ENCODE measurements around the gene CPZ. TPM values are rescaled to one million over a fixed set of nuclear protein-coding genes. Genes with fewer than 3 reads are reported as not detected.

Gene CPZ
- total RNA-seq, 1 experiment from 2014 or later: 37.3 TPM

DNA sequence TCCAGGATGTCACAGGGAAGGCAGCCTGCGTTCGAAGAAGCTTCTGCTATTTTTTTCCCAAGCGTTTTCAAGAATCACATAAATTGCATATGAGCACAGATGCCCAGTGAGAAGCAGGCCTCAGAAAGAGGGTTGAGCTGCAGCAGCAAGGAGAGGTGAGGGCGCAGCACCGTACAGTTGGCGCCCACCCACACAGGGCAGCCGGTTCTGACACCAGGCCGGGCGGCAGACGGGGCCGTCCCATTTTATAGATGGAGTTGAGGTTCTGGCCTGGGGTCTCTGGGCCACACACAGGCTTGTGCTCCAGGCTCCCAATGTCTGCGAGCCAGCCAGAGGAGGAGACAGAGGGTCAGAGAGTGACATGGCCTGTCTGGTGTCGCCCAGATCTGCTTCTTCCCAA is 22.8 kb downstream of the CPZ start:
- Histone ChIP-seq H3K79me2 (ENCODE audit: insufficient read depth, low read length) (no peaks in the 10 kb centered on the region), H2BK15ac (ENCODE audit: low read depth, low read length) (no peak overlapping the region), H3K4ac (ENCODE audit: low read depth, low read length) (no peak overlapping the region), H2BK12ac (ENCODE audit: insufficient read length, low read depth, low read length) (no peak overlapping the region), H3K56ac (ENCODE audit: insufficient read length, low read depth, low read length) (no peak overlapping the region), H2AK5ac (ENCODE audit: insufficient read length, low read length) (no peak overlapping the region), H3K23ac (ENCODE audit: insufficient read length, low read depth, low read length) (no peak overlapping the region), H3K79me1 (ENCODE audit: insufficient read depth, low read depth, low read length, poor library complexity, severe bottlenecking) (no peaks in the 10 kb centered on the region), H2AFZ (ENCODE audit: low read length) (no peak overlapping the region), H2BK5ac (ENCODE audit: insufficient read length, low read length) (no peak overlapping the region), H3K9ac (ENCODE audit: extremely low read depth, insufficient read length, low read length) (no peak overlapping the region), H3K27ac (ENCODE audit: insufficient read length, low read depth, low read length) (no peak overlapping the region), H3K18ac (ENCODE audit: insufficient read length, low read depth, low read length) (no peak overlapping the region), H4K20me1 (ENCODE audit: control insufficient read depth, insufficient read depth, insufficient read length) (no peaks in the 10 kb centered on the region), H4K91ac (ENCODE audit: insufficient read length, low read depth, low read length) (no peak overlapping the region), H2BK120ac (ENCODE audit: low read depth, low read length, poor library complexity, severe bottlenecking) (no peak overlapping the region), H3K4me1 (ENCODE audit: insufficient read depth, low read length) (no peaks in the 10 kb centered on the region), H4K8ac (replicated peaks; ENCODE audit: insufficient read length, low read depth, low read length) (no peak overlapping the region), H4K5ac (ENCODE audit: insufficient read length, low read depth, low read length) (no peak overlapping the region), H3K23me2 (ENCODE audit: insufficient read length, low read depth, low read length, poor library complexity, severe bottlenecking) (no peaks in the 10 kb centered on the region), H3T11ph (ENCODE audit: low read length) (no peak overlapping the region), H3K27me3 (ENCODE audit: insufficient read depth, low read length) (no peaks in the 10 kb centered on the region), H3K9me3 (ENCODE audit: control insufficient read depth, low read depth, low read length) (no peaks in the 10 kb centered on the region), H2BK20ac (ENCODE audit: low read depth, low read length, poor library complexity, severe bottlenecking) (no peak overlapping the region), H3K14ac (ENCODE audit: insufficient read depth, low read length) (no peak overlapping the region), H3K4me2 (ENCODE audit: insufficient read depth, insufficient read length, low read length) (no peak overlapping the region)
- TF ChIP-seq CTCF (conservative IDR thresholded peaks at IDR 0.05): no peak
- WGBS (ENCODE audit: extremely low coverage, insufficient read length, low lambda C conversion rate): no CpG with 5 or more reads among the region's 13 CpGs
- no peaks in the 10 kb centered on the region for H3K9me3 Mint-ChIP-seq
- H3K4me1 Mint-ChIP-seq: no peaks in the 10 kb centered on the region; a peak in 1 of 4 replicates
- H3K36me3 Mint-ChIP-seq (ENCODE audit: insufficient read depth in 1 of 3, low read depth in 3 of 3): peaks cover 0 to 68% (median 59%) of the 10 kb centered on the region in 3 experiments; a peak in 5 of 7 replicates
- H3K27ac Mint-ChIP-seq: 0 out of 7 replicates have a peak overlapping the region, but pooled peaks of 1 of the 3 experiments have one; percentile 55
- peaks cover 4% of the 10 kb centered on the region; the same call in 1 of the 2 replicates for H3K27me3 Mint-ChIP-seq (ENCODE audit: low read depth)
- DNase-seq: no peak
- H3K4me3 Mint-ChIP-seq: no peak overlapping the region
